Right lobe of liver (tissue), 6 donors: ENCODE measurements around the gene DENND1B. TPM values are rescaled to one million over a fixed set of nuclear protein-coding genes. Genes with fewer than 3 reads are reported as not detected.
"Not testable (repeated sequence)": the region's sequence is repeated elsewhere in the genome, so short reads cannot be mapped to it uniquely, and the experiment has no call there.

ENCODE experiments used
- ATAC-seq, 4 donors: fragments of 200-7000 bp; cut with Tn5 transposase; one replicate each; pipeline ENCODE4 v1.9.1; 2020; ENCODE audit warnings: mild to moderate bottlenecking in 4 of 4, moderate library complexity in 4 of 4
- DNase-seq, 3 donors: peaks; one replicate each; pipeline ENCODE4 v3.0.0-alpha.2; 2020
- H3K27ac ChIP-seq, 3 donors: fragments of 200-600 bp; one replicate each; pipeline ENCODE4 v1.8.0; 2022
- H3K27me3 ChIP-seq, 2 donors: fragments of 200-600 bp; one replicate each; pipeline ENCODE4 v1.8.0; 2022
- H3K36me3 ChIP-seq, 4 donors: fragments of 200-600 bp; sonication (generic) in 1 of 4; one replicate each; pipeline versions ENCODE4 v1.5.1 to v1.8.0; 2017 to 2022; ENCODE audit warnings: control low read depth in 1 of 4
- H3K4me1 ChIP-seq, 4 donors: fragments of 200-600 bp; sonication (generic) in 1 of 4; one replicate each; pipeline versions ENCODE4 v1.5.1 to v1.8.0; 2017 to 2022; ENCODE audit warnings: control low read depth in 1 of 4
- H3K4me3 ChIP-seq, 3 donors: fragments of 200-600 bp; one replicate each; pipeline ENCODE4 v1.8.0; 2022
- H3K9me3 ChIP-seq, 4 donors: fragments of 200-600 bp; sonication (generic) in 1 of 4; one replicate each; pipeline versions ENCODE4 v1.5.1 to v1.8.0; 2017 to 2022; ENCODE audit warnings: control low read depth in 1 of 4
- CTCF ChIP-seq, 4 donors: fragments of 200-600 bp in 3 of 4; fragments of 450-650 bp in 1 of 4; IDR thresholded peaks; one replicate each; pipeline versions ENCODE4 v1.5.1 to v1.8.0; 2016 to 2022; ENCODE audit warnings: antibody characterized with exemption in 4 of 4, mild to moderate bottlenecking in 2 of 4
- POLR2A ChIP-seq: fragments of 450-650 bp; IDR thresholded peaks from one replicate; pipeline ENCODE4 v1.6.1; 2017; ENCODE audit warnings: antibody characterized with exemption, mild to moderate bottlenecking
- WGBS: methylation state at CpG from one replicate; pipeline ENCODE4 v1.1.6; 2018; ENCODE audit warnings: low coverage, low lambda C conversion rate; ENCODE audit not compliant: insufficient coverage; ENCODE audit errors: missing lambda C conversion rate; 5-methylcytosine and 5-hydroxymethylcytosine counted together
- intact Hi-C, 2 donors: fragments of 100-400 bp; cut with DNase I; formaldehyde crosslinking; loops; one replicate each; pipeline versions ENCODE4 v1.11.2 to v1.14.1; 2022
- total RNA-seq, 6 experiments: library from RNA; depleted of rRNA in 2 of 6; stranded (reverse); fragments of >200 nt in 2 of 6; fragmentation: NEBNext Ultra II Directional in 3 of 6; extraction: Animal tissue kit (Norgen Biotek cat#: 25700) in 3 of 6; gene quantifications; one replicate each; pipeline versions ENCODE4 v1.1.0 to v1.2.4, GENCODE V29; 2016 to 2023
- donor health status: DM: no; HTN: yes; CAD: no.
- donor health status: DM: no; HTN: no; CAD: no.
- donor health status: DM: no; HTN: no; CAD: no.
- donor health status: DM: no; HTN: yes; CAD: no.
- donor health status: DM: no; HTN: yes; CAD: no.

Gene DENND1B
- total RNA-seq, 6 experiments from 2014 or later: 6.4 to 8.9 (median 7.3) TPM

GRCh38 chr1:197510691-197511378 lies 264.4 kb downstream of the DENND1B start:
- Histone ChIP-seq H3K4me1 (no peaks in the 10 kb centered on the region), H3K9me3 (no peaks in the 10 kb centered on the region), H3K36me3 (peaks cover 0 to 8% (median 1%) of the 10 kb centered on the region in 4 donors), H3K27me3 (no peaks in the 10 kb centered on the region), H3K4me3 (no peak overlapping the region), H3K27ac (no peak overlapping the region)
- TF ChIP-seq POLR2A (no peak), CTCF (IDR thresholded peaks at IDR 0.05) (no peak)
- no peak for DNase-seq
- 91% methylated on average over 4 of the region's 4 CpGs for WGBS
- peak in 2 of 4 donors; percentile 52 to 72 for ATAC-seq
- intact Hi-C loops: no loop called here

- H3K4me3 ChIP-seq: no peak overlapping the region
- ATAC-seq: no peak
- TF ChIP-seq CTCF (IDR thresholded peaks at IDR 0.05) (no peak), POLR2A (no peak)
- no peaks in the 10 kb centered on the region for H3K27me3 ChIP-seq
- 99% methylated on average over 7 of the region's 10 CpGs for WGBS
- H3K4me1 ChIP-seq: no peaks in the 10 kb centered on the region
- no peak overlapping the region for H3K27ac ChIP-seq
- intact Hi-C loops: no loop called here
- H3K36me3 ChIP-seq: no peaks in the 10 kb centered on the region
- DNase-seq: no peak
- no peaks in the 10 kb centered on the region for H3K9me3 ChIP-seq
Observed at GRCh38 chr1:197496722-197497121, 278.6 kb downstream of the DENND1B start.

GRCh38 chr1:197491505-197491904 lies 283.8 kb downstream of the DENND1B start:
- 100% methylated on average over 1 of the region's 1 CpG for WGBS
- H3K36me3 ChIP-seq, H3K27ac ChIP-seq, H3K4me1 ChIP-seq, H3K9me3 ChIP-seq, ATAC-seq, H3K27me3 ChIP-seq, DNase-seq, H3K4me3 ChIP-seq, intact Hi-C loops: not testable (repeated sequence)

GRCh38 chr1:197486946-197487345 lies 288.3 kb downstream of the DENND1B start:
- WGBS: no CpG with 5 or more reads among the region's 2 CpGs
- no peak overlapping the region for H3K4me3 ChIP-seq
- ATAC-seq (no peak), DNase-seq (no peak)
- H3K36me3 ChIP-seq: no peaks in the 10 kb centered on the region
- no peak overlapping the region for H3K27ac ChIP-seq
- no peak for TF ChIP-seq CTCF (IDR thresholded peaks at IDR 0.05)
- TF ChIP-seq POLR2A: no peak
- no peaks in the 10 kb centered on the region for H3K27me3 ChIP-seq
- no peaks in the 10 kb centered on the region for H3K4me1 ChIP-seq
- H3K9me3 ChIP-seq: no peaks in the 10 kb centered on the region
- intact Hi-C loops: no loop called here

DNA sequence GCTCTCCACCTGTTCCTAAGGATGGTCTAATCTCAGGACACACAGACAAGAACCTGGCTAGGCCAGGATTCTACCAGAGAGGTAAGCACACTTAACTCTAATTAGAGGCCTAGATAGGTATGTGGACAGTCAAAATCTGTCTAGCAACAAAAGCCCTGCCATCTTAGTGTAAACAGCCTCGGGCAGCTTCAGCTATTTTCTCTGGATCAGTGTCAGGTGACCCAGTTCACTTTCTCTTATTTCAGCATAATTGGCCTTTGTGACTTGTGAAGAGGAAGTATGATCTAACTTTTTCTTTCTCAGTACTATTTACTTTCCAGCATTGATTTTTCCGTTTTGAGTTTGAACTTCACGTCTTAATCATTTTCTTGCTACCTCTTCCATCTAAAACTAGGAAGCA lies 289.5 kb downstream of the DENND1B start:
- TF ChIP-seq POLR2A (no peak), CTCF (IDR thresholded peaks at IDR 0.05) (no peak)
- ATAC-seq: peak in 2 of 4 donors; percentile 56 to 57
- WGBS: 19% methylated on average over 3 of the region's 3 CpGs

More for the DNA sequence above, 289.5 kb downstream of the DENND1B start:
- H3K27ac ChIP-seq: no peak overlapping the region
- intact Hi-C loops: no loop called here
- no peaks in the 10 kb centered on the region for H3K27me3 ChIP-seq
- DNase-seq: no peak
- H3K36me3 ChIP-seq: no peaks in the 10 kb centered on the region
- H3K4me1 ChIP-seq: no peaks in the 10 kb centered on the region
- no peak overlapping the region for H3K4me3 ChIP-seq
- no peaks in the 10 kb centered on the region for H3K9me3 ChIP-seq
